ENCODE measurements around the gene PELI2. TPM values are rescaled to one million over a fixed set of nuclear protein-coding genes. Genes with fewer than 3 reads are reported as not detected.

PELI2 gene
- total and polyA plus RNA-seq, 2 donors from 2014 or later, result 5.2 to 27.6 TPM

DNA sequence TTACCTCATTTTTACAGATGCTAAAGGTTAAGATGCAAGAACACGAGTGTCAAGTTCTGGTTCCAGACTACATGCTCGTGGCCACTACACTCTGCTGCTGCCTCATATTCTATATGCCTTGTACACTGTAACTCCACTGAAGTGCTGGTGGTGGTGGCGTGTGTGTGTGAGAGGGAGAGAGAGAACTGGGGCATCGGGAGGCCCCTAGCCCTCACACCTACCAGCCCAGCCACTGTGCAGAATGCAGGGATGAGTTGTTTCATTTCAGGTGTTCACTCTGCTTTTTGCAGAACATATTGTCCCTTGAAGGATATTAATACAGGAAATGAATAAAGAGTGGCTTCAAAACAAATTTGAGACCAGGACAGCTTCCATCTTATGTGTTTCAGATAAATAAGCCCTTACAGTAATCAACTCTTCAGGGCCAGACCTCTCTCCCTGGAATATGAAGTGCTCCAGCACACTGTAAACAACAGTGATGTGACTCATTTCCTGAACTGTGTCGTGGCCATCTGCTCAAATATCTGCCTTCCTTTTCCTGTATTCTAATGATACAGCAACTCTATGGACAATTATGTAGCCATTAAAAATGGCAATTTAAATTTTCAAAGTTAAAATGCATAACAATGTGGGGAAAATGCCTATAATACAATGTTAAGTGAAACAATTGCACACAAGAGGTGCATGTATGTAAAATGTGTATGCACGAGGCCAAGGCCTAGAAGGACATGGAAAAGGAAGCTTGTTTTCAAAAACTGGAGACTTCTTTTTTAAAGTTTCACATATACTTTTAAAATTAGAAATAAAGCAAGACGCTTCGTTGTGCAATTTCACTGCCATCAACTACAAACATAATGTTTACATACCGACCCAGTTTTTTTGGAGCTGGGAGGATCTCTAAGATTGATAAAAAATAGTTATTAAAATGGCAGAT, 215.4 kb downstream of the PELI2 start:
- H3K4me1 ChIP-seq (ENCODE audit: control insufficient read depth in 2 of 3, insufficient read depth in 2 of 3, low read depth in 1 of 3, low read length in 3 of 3), result no peaks in the 10 kb centered on the region

DNA sequence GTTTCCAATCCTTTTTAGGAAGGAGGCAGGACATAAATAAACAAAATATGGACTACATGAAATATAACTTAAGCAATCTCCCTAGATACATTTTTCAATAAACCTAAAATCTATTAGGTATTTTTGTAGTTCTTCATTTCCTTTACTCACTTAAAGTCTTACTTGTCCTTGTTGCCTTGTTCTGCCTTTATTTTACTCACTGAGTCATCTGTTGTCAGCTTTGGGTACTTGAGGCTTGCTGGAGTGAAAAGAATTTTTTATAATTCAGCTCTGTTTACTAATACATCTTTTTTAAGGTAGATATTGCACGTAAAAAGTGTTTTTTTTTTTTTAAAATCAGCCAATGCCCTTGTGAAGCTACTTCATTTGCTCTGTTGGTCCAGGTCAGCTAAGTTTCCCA, 216.2 kb downstream of the PELI2 start:
- TF ChIP-seq, protein P1, sequence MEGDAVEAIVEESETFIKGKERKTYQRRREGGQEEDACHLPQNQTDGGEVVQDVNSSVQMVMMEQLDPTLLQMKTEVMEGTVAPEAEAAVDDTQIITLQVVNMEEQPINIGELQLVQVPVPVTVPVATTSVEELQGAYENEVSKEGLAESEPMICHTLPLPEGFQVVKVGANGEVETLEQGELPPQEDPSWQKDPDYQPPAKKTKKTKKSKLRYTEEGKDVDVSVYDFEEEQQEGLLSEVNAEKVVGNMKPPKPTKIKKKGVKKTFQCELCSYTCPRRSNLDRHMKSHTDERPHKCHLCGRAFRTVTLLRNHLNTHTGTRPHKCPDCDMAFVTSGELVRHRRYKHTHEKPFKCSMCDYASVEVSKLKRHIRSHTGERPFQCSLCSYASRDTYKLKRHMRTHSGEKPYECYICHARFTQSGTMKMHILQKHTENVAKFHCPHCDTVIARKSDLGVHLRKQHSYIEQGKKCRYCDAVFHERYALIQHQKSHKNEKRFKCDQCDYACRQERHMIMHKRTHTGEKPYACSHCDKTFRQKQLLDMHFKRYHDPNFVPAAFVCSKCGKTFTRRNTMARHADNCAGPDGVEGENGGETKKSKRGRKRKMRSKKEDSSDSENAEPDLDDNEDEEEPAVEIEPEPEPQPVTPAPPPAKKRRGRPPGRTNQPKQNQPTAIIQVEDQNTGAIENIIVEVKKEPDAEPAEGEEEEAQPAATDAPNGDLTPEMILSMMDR (IDR thresholded peaks at IDR 0.05; ENCODE audit: borderline replicate concordance, extremely low read depth, insufficient read depth), result no peak
- Histone ChIP-seq H3K9me3 (ENCODE audit: control insufficient read depth in 2 of 3, insufficient read depth in 1 of 3, low read length in 3 of 3) (no peaks in the 10 kb centered on the region), H3K4me3 (ENCODE audit: low read length in 3 of 3) (no peak overlapping the region), H3K27ac (ENCODE audit: low read depth in 2 of 2, low read length in 2 of 2) (no peak overlapping the region), H3K36me3 (ENCODE audit: control insufficient read depth in 2 of 3, insufficient read depth in 3 of 3, low read length in 3 of 3) (no peaks in the 10 kb centered on the region), H3K9ac (ENCODE audit: low read length in 3 of 3) (no peak overlapping the region), H3K27me3 (ENCODE audit: control insufficient read depth, insufficient read depth, low read length) (no peaks in the 10 kb centered on the region), H3K4me1 (ENCODE audit: control insufficient read depth in 2 of 3, insufficient read depth in 2 of 3, low read depth in 1 of 3, low read length in 3 of 3) (peaks cover 0 to under 1% (median 0%) of the 10 kb centered on the region in 3 donors)
- DNase-seq, result no peak
- intact Hi-C loops (cut with DNase I), result no loop called here
- FAIRE-seq, result no peak

More for the DNA sequence above, 215.4 kb downstream of the PELI2 start:
- intact Hi-C loops (cut with DNase I), result no loop called here
- no peaks in the 10 kb centered on the region for H3K27me3 ChIP-seq (ENCODE audit: control insufficient read depth, insufficient read depth, low read length)
- no peaks in the 10 kb centered on the region for H3K9me3 ChIP-seq (ENCODE audit: control insufficient read depth in 2 of 3, insufficient read depth in 1 of 3, low read length in 3 of 3)
- FAIRE-seq (no peak), DNase-seq (no peak)
- no peaks in the 10 kb centered on the region for H3K36me3 ChIP-seq (ENCODE audit: control insufficient read depth in 2 of 3, insufficient read depth in 3 of 3, low read length in 3 of 3)
- no peak overlapping the region for H3K4me3 ChIP-seq (ENCODE audit: low read length in 3 of 3)
- TF ChIP-seq, protein P1 (IDR thresholded peaks at IDR 0.05; ENCODE audit: borderline replicate concordance, extremely low read depth, insufficient read depth), result no peak
- peak overlapping the region in 1 of 2 donors; percentile 21 for H3K27ac ChIP-seq (ENCODE audit: low read depth in 2 of 2, low read length in 2 of 2)
- H3K9ac ChIP-seq (ENCODE audit: low read length in 3 of 3), result no peak overlapping the region

DNA sequence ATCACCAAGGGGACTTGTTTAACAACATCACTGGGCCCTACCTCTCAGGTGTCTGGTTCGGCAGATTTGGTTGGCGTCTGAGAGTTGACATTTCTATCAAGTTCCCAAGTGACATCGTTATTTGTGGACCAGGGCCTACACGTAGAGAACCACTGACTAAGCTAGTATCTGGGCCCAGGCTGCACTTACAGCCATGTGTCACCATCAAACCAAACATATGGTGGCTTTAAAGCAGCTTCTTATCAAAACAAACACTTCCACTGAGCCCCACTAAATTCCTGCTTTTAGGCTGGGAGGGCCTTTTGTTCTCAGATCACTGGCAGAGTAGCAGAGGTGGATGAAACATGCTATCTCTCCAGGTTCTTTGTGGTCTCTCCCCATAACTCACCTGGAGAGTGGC, 220.5 kb downstream of the PELI2 start:
- TF ChIP-seq, protein P1 (IDR thresholded peaks at IDR 0.05; ENCODE audit: borderline replicate concordance, extremely low read depth, insufficient read depth), result no peak
- H3K36me3 ChIP-seq (ENCODE audit: control insufficient read depth in 2 of 3, insufficient read depth in 3 of 3, low read length in 3 of 3), result no peaks in the 10 kb centered on the region
- no peak overlapping the region for H3K9ac ChIP-seq (ENCODE audit: low read length in 3 of 3)
- H3K27ac ChIP-seq (ENCODE audit: low read depth in 2 of 2, low read length in 2 of 2), result no peak overlapping the region
- no peak for FAIRE-seq
- no peak for DNase-seq
- peaks cover 0 to 11% (median 6%) of the 10 kb centered on the region in 3 donors for H3K4me1 ChIP-seq (ENCODE audit: control insufficient read depth in 2 of 3, insufficient read depth in 2 of 3, low read depth in 1 of 3, low read length in 3 of 3)
- no peaks in the 10 kb centered on the region for H3K9me3 ChIP-seq (ENCODE audit: control insufficient read depth in 2 of 3, insufficient read depth in 1 of 3, low read length in 3 of 3)
- intact Hi-C loops (cut with DNase I), result no loop called here
- H3K27me3 ChIP-seq (ENCODE audit: control insufficient read depth, insufficient read depth, low read length), result no peaks in the 10 kb centered on the region
- H3K4me3 ChIP-seq (ENCODE audit: low read length in 3 of 3), result no peak overlapping the region

Data from kidney (tissue), 14 donors.